Epithelial cell of esophagus (primary cell): ENCODE measurements around the gene CLEC4G.
"Not testable (repeated sequence)": the region's sequence is repeated elsewhere in the genome, so short reads cannot be mapped to it uniquely, and the experiment has no call there.

Experiments
- DNase-seq: peaks from one replicate; pipeline ENCODE4 v3.0.0; 2010; ENCODE audit warnings: low read depth
- H3K4me3 ChIP-seq: 2 replicates; pipeline ENCODE4 v1.5.1; 2011; ENCODE audit warnings: mild to moderate bottlenecking, low read length, control low read depth
- TF ChIP-seq, protein P1 (sequence below): IDR thresholded peaks from 2 replicates; pipeline ENCODE4 v1.5.1; 2011; ENCODE audit warnings: low read depth, mild to moderate bottlenecking, low read length, control low read depth, inconsistent platforms; ENCODE audit not compliant: insufficient read depth; ENCODE audit errors: missing control alignments

CLEC4G gene

DNA sequence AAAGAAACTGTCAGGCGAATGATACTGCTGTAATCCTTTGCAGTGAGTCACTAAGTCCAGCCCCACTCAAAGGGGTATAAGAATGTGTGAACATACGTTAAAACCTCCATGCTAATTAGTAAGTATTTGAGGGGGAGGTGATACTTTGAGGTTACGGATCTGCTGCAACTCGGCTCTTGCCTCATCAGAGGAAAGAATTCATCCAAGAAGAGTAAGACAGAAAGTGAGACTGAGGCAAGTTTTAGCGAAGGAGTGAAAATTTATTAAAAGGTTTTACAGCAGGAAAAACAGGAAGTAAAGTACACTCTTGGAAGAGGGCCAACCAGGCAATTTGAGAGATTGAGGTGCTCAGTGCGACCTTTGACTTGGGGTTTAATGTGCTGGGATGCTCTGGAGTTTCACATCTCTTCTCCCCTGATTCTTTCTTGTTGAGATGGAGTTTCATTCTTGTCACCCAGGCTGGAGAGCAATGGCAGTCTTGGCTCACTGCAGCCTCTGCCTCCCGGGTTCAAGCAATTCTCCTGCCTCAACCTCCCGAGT, 40.9 kb upstream of the CLEC4G start:
- TF ChIP-seq, protein P1, sequence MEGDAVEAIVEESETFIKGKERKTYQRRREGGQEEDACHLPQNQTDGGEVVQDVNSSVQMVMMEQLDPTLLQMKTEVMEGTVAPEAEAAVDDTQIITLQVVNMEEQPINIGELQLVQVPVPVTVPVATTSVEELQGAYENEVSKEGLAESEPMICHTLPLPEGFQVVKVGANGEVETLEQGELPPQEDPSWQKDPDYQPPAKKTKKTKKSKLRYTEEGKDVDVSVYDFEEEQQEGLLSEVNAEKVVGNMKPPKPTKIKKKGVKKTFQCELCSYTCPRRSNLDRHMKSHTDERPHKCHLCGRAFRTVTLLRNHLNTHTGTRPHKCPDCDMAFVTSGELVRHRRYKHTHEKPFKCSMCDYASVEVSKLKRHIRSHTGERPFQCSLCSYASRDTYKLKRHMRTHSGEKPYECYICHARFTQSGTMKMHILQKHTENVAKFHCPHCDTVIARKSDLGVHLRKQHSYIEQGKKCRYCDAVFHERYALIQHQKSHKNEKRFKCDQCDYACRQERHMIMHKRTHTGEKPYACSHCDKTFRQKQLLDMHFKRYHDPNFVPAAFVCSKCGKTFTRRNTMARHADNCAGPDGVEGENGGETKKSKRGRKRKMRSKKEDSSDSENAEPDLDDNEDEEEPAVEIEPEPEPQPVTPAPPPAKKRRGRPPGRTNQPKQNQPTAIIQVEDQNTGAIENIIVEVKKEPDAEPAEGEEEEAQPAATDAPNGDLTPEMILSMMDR = no peak
- peak; percentile 63 for DNase-seq
- H3K4me3 ChIP-seq = no peak overlapping the region

DNA sequence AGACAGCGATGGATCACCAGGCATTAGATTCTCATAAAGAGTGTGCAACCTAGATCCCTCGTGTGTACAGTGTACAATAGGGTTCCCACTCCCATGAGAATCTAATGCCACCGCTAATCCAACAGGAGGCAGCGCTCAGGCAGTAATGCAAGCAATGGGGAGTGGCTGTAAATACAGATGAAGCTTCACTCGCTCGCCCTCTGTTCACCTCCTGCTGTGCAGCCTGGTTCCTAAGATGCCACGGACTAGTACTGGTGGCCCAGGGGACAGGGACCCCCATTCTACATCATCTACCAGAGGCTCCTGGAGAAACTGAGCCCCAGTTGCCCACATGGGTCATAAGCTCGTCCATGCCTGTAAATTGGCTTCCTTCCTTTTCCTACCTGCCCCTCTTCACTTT, 39.2 kb upstream of the CLEC4G start:
- H3K4me3 ChIP-seq = no peak overlapping the region
- DNase-seq = no peak

DNA sequence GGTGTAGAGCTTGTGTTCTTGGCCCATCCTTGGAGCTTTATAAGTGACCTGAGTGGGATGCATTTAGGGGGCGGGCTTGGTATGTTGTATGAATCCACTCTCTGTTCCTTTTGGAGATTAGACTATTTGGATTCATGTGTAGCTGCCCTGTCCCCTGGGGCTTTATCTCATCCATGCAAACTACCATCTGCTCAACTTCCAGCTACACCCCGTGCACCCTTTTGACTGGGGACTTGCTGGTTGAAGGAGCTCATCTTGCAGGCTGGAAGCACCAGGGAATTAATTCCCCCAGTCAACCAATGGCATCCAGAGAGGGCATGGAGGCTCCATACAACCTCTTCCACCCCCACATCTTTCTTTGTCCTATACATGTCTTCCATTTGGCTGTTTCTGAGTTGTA, 37.3 kb upstream of the CLEC4G start:
- no peak overlapping the region for H3K4me3 ChIP-seq
- TF ChIP-seq, protein P1 = no peak
- no peak for DNase-seq

More for the DNA sequence above, 39.2 kb upstream of the CLEC4G start:
- TF ChIP-seq, protein P1 = no peak

DNA sequence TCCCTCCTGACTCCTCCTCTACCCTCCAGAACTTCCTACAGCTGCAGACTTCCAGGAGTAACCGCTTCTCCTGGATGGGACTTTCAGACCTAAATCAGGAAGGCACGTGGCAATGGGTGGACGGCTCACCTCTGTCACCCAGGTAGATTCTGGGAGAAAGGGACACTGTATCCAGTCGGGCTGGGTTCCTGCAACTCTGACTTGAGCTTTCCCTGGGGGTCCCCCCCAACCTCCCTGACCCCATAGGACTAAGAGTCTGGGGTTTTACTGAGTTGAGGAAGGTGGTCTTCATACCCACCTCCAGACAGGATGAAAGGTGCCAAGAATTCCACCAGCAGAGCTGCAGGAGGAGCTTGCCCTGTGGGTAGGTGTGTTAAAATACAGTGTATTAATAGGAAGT, 35.6 kb upstream of the CLEC4G start:
- no peak for DNase-seq
- TF ChIP-seq, protein P1 = no peak
- H3K4me3 ChIP-seq = no peak overlapping the region

DNA sequence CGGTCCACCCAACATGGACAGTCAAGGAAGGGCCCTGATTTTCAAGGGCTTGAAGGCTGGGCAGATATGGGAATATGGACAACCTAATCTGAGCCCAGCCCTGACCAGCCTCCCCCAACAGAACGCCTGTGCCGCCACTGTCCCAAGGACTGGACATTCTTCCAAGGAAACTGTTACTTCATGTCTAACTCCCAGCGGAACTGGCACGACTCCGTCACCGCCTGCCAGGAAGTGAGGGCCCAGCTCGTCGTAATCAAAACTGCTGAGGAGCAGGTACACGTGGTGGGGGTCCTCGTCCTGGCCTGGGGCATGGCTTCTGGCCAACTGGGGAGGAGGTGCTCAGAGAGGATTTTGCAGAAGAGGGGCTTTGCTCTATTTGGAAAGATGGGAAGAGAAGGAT, 34.6 kb upstream of the CLEC4G start:
- TF ChIP-seq, protein P1 = no peak
- DNase-seq = no peak

DNA sequence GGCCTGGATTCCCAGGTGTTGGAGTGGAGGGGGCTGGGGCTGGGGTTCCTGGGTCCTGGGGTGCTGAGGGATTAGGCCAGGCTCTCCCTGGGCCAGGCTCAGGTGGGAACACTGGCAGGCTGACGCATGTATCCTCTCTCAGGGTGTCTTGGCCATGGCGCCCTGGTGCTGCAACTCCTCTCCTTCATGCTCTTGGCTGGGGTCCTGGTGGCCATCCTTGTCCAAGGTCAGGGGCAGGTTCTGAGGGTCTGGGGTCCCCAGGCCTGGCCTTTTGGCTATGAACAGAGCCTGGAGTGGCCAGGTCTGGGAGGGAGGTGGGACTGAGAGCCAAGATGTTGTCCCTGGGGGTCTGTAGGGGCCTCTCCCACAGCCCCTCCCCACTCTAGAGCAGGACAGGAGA, 33.1 kb upstream of the CLEC4G start:
- not testable (repeated sequence) for H3K4me3 ChIP-seq, DNase-seq

More for the DNA sequence above, 34.6 kb upstream of the CLEC4G start:
- no peak overlapping the region for H3K4me3 ChIP-seq

DNA sequence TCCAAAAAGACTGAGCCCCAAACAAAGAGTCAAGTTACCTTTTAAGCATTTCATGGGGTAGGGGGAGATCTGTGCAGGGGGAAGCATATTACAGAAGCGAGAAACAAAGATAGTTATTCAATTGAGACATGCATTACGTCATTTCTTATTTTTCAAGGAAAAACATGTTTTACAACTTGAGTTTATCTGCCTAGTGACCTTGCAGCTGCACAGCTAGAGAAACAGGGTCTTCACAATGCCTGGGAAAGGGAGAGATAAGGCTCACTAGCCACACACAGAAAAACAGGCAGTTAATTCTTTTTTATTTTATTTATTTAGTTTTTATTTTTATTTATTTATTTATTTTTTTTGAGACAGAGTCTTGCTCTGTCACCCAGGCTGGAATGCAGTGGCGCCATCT, 32.2 kb upstream of the CLEC4G start:
- DNase-seq, H3K4me3 ChIP-seq: not testable (repeated sequence)

DNA sequence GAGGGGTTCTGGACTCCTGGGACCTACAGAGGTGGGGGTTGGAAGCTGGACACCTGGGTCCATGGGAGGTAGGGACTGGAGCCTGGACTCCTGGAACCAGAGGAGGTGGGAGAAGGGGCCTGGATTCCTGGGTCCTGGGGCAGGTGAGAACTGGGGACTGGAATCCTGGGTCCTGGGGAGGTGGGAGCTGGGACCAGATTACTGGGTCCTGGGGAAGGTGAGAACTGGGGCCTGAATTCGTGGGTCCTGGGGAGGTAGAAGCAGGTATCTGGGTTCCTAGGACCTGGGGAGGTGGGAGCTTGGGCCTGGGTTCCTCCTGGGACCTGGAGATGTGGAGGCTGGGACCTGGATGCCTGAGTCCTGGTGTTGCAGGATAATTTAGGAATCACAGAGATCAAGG, 31.8 kb upstream of the CLEC4G start:
- DNase-seq = no peak
- no peak overlapping the region for H3K4me3 ChIP-seq
- TF ChIP-seq, protein P1 = no peak
